Neural progenitor cell (in vitro differentiated cells): Measurements from ENCODE around the gene RAMP1.

Experiments used
- CTCF ChIP-seq: fragments of 200-600 bp; sonication (generic); IDR thresholded peaks from 2 replicates; pipeline ENCODE4 v1.5.1; 2017; ENCODE audit warnings: antibody characterized with exemption, mild to moderate bottlenecking
- EZH2 ChIP-seq: fragments of 200-600 bp; sonication (generic); IDR thresholded peaks from 2 replicates; pipeline ENCODE4 v1.6.1; 2017; ENCODE audit warnings: antibody characterized with exemption, mild to moderate bottlenecking, moderate library complexity
- EZH2phosphoT487 ChIP-seq: fragments of 200-600 bp; sonication (generic); IDR thresholded peaks from 2 replicates; pipeline ENCODE4 v1.6.1; 2017; ENCODE audit warnings: antibody characterized with exemption

- TF ChIP-seq CTCF: no peak
- peak; percentile 63 for TF ChIP-seq EZH2
- TF ChIP-seq EZH2phosphoT487: no peak
Observed at GRCh38 chr2:237955640-237956401, 96.4 kb downstream of the RAMP1 start.
